ENCODE measurements around the gene HOXD9.

- no peak for TF ChIP-seq ZSCAN18 (CRISPR knock-in tag; IDR thresholded peaks at IDR 0.05)
- TF ChIP-seq CTCF (IDR thresholded peaks at IDR 0.05): no peak
- no peak for TF ChIP-seq AR (CRISPR knock-in tag; IDR thresholded peaks at IDR 0.05)
- TF ChIP-seq ZNF138 (CRISPR knock-in tag; conservative IDR thresholded peaks at IDR 0.05): no peak
- no peak for TF ChIP-seq IRF1 (CRISPR knock-in tag; IDR thresholded peaks at IDR 0.05)
- TF ChIP-seq CREB1 (CRISPR knock-in tag; IDR thresholded peaks at IDR 0.05): no peak
- no peak for TF ChIP-seq MAX (CRISPR knock-in tag; IDR thresholded peaks at IDR 0.05)
- no peak for TF ChIP-seq ATF2 (CRISPR knock-in tag; IDR thresholded peaks at IDR 0.05; ENCODE audit: borderline replicate concordance, low read depth)
Measured at GRCh38 chr2:176076796-176077195, 45.7 kb upstream of the HOXD9 start.

Measured in WTC11 (cell line).